K562 (cell line): ENCODE measurements around the gene TMEM217. TPM values are rescaled to one million over a fixed set of nuclear protein-coding genes. Genes with fewer than 3 reads are reported as not detected.

Experiments used
- CTCF ChIP-seq, 3 experiments: IDR thresholded peaks in 2 of 3; conservative IDR thresholded peaks in 1 of 3; 2 replicates each; pipeline ENCODE4 v1.5.1; 2011 to 2012; ENCODE audit warnings: low read length in 3 of 3, mild to moderate bottlenecking in 3 of 3, control low read depth in 2 of 3, improper control_type of control experiment in 1 of 3, inconsistent platforms in 1 of 3, low read depth in 1 of 3, mixed read lengths in 1 of 3, moderate library complexity in 1 of 3; ENCODE audit not compliant: insufficient read depth in 2 of 3
- CXXC5 ChIP-seq: fragments of 250-450 bp; sonication (Bioruptor Pico); IDR thresholded peaks from 2 replicates; pipeline ENCODE4 v1.8.0; 2022; ENCODE audit warnings: inconsistent platforms, mild to moderate bottlenecking, moderate library complexity
- ELF2 ChIP-seq: fragments of 250-450 bp; sonication (Bioruptor Pico); IDR thresholded peaks from 2 replicates; pipeline ENCODE4 v1.5.0; 2021; ENCODE audit warnings: mild to moderate bottlenecking
- ESRRA ChIP-seq: fragments of 450-650 bp; IDR thresholded peaks from 2 replicates; pipeline ENCODE4 v1.6.1; 2014; ENCODE audit warnings: low read depth, mild to moderate bottlenecking, moderate library complexity, borderline replicate concordance
- GTF2F1 ChIP-seq: IDR thresholded peaks from 2 replicates; pipeline ENCODE4 v1.6.1; 2011; ENCODE audit warnings: low read depth, low read length, improper control_type of control experiment
- HDAC2 ChIP-seq: fragments of 450-650 bp; IDR thresholded peaks from 2 replicates; pipeline ENCODE4 v1.6.1; 2016; ENCODE audit warnings: mild to moderate bottlenecking
- KDM2B ChIP-seq: fragments of 250-450 bp; sonication (Bioruptor Pico); IDR thresholded peaks from 2 replicates; pipeline ENCODE4 v1.8.0; 2021; ENCODE audit warnings: mild to moderate bottlenecking, moderate library complexity
- MECOM ChIP-seq: fragments of 250-450 bp; sonication (Bioruptor Pico); IDR thresholded peaks from 2 replicates; pipeline ENCODE4 v1.8.0; 2022; ENCODE audit warnings: inconsistent platforms
- NR0B1 ChIP-seq: fragments of 450-650 bp; IDR thresholded peaks from one replicate; pipeline ENCODE4 v1.6.1; 2018; ENCODE audit warnings: mild to moderate bottlenecking, moderate library complexity; ENCODE audit not compliant: partially characterized antibody
- NR2C1 ChIP-seq, 2 experiments: fragments of 450-650 bp; IDR thresholded peaks; 2 replicates each; pipeline ENCODE4 v1.6.1; 2017; ENCODE audit warnings: mild to moderate bottlenecking in 2 of 2, antibody characterized with exemption in 1 of 2, inconsistent platforms in 1 of 2, missing compliant biosample characterization in 1 of 2, missing genetic modification characterization in 1 of 2
- RBBP5 ChIP-seq: fragments of 200-600 bp; sonication (generic); IDR thresholded peaks from 2 replicates; pipeline ENCODE4 v1.6.1; 2012; ENCODE audit warnings: borderline replicate concordance, mild to moderate bottlenecking, low read length, control low read depth, inconsistent platforms; ENCODE audit not compliant: insufficient read depth, poor library complexity, severe bottlenecking
- SOX6 ChIP-seq: fragments of 450-650 bp; IDR thresholded peaks from 2 replicates; pipeline ENCODE4 v1.6.1; 2014; ENCODE audit warnings: mild to moderate bottlenecking
- STAT6 ChIP-seq: sonication (generic); formaldehyde crosslinking; IDR thresholded peaks from 2 replicates; pipeline ENCODE4 v1.8.1; 2023; ENCODE audit warnings: mild to moderate bottlenecking, missing genetic modification reagents
- TARDBP ChIP-seq: fragments of 450-650 bp; IDR thresholded peaks from 2 replicates; pipeline ENCODE4 v1.6.1; 2016
- TGIF2 ChIP-seq: sonication (generic); formaldehyde crosslinking; IDR thresholded peaks from 2 replicates; pipeline ENCODE4 v1.8.1; 2022; ENCODE audit warnings: mild to moderate bottlenecking, missing genetic modification reagents, moderate library complexity
- ZNF121 ChIP-seq: sonication (generic); formaldehyde crosslinking; conservative IDR thresholded peaks from 2 replicates; pipeline ENCODE4 v1.8.0; 2022; ENCODE audit warnings: missing genetic modification reagents
- ZNF133 ChIP-seq: fragments of 250-450 bp; sonication (Bioruptor Pico); IDR thresholded peaks from 2 replicates; pipeline ENCODE4 v1.4.0; 2020; ENCODE audit warnings: mild to moderate bottlenecking
- ZNF217 ChIP-seq: sonication (generic); formaldehyde crosslinking; IDR thresholded peaks from 2 replicates; pipeline ENCODE4 v1.8.0; 2022; ENCODE audit warnings: mild to moderate bottlenecking, missing genetic modification reagents
- ZNF589 ChIP-seq: fragments of 200-800 bp; sonication (Bioruptor generic); IDR thresholded peaks from 2 replicates; pipeline ENCODE4 v1.6.1; 2016; ENCODE audit warnings: low read depth, missing genetic modification characterization, missing compliant biosample characterization
- ZNF778 ChIP-seq: fragments of 450-650 bp; formaldehyde crosslinking; IDR thresholded peaks from 2 replicates; pipeline ENCODE4 v1.4.0; 2020; ENCODE audit warnings: mild to moderate bottlenecking, moderate library complexity
- polyA plus RNA-seq, 8 experiments: library from polyadenylated mRNA; depleted of rRNA in 4 of 8; stranded (reverse) in 5 of 8; unstranded in 3 of 8; fragments of >200 nt; fragmentation: Nextera tagmentation in 2 of 8; fragmentation: Illumina TruSeq in 1 of 8; extraction: Ambion mirVana in 2 of 8; extraction: Trizol in 1 of 8; gene quantifications; 2 replicates each; pipeline versions ENCODE4 v1.2.1 to v1.2.3, GENCODE V29; 2011 to 2014; ENCODE audit warnings: inconsistent platforms in 1 of 8, missing spikeins in 1 of 8
- total RNA-seq, 7 experiments: library from RNA; depleted of rRNA in 6 of 7; stranded (reverse); fragments of >200 nt in 6 of 7; fragmentation: Illumina TruSeq in 2 of 7; extraction: Trizol in 2 of 7; gene quantifications; 2 replicates each; pipeline versions ENCODE4 v1.2.1 to v1.2.3, GENCODE V29; 2011 to 2021; ENCODE audit warnings: low replicate concordance in 1 of 7
- TF ChIP-seq, protein P1 (sequence below): fragments of 250-450 bp; sonication (Bioruptor Pico); IDR thresholded peaks from 2 replicates; pipeline ENCODE4 v1.5.1; 2021; ENCODE audit warnings: mild to moderate bottlenecking

The TMEM217 gene
- total and polyA plus RNA-seq, 9 of the 15 experiments (the other 6 are each of a cell fraction or from before 2014, with no cell fraction given) = 1.3 to 8.0 (median 1.9) TPM

- TF ChIP-seq ZNF778 (CRISPR knock-in tag) (no peak), TGIF2 (CRISPR knock-in tag) (no peak), ZNF589 (peak; percentile 60; the same call in 1 of the 2 replicates), TARDBP (0 out of 2 replicates have a peak, but pooled peaks have one; percentile 65), CXXC5 (CRISPR knock-in tag) (peak; percentile 50), ELF2 (CRISPR knock-in tag) (peak; percentile 77), ESRRA (peak; percentile 81), ZNF121 (CRISPR knock-in tag) (no peak), RBBP5 (no peak), MECOM (CRISPR knock-in tag) (no peak), GTF2F1 (no peak; the same call in 1 of the 2 replicates), ZNF133 (no peak), NR0B1 (no peak), STAT6 (CRISPR knock-in tag) (no peak), HDAC2 (peak; percentile 82), CTCF (IDR thresholded peaks at IDR 0.05 in 2 of 3, conservative IDR thresholded peaks at IDR 0.05 in 1 of 3; ENCODE audit: insufficient read depth in 2 of 3, low read depth in 1 of 3, low read length in 3 of 3) (peak; percentile 94 to 98 (median 98)), NR2C1 (IDR thresholded peaks at IDR 0.05) (no peak), NR2C1 (tag; IDR thresholded peaks at IDR 0.05) (peak; percentile 48; the same call in 1 of the 2 replicates), KDM2B (no peak), SOX6 (peak; percentile 71; the same call in 1 of the 2 replicates), ZNF217 (CRISPR knock-in tag) (no peak)
- TF ChIP-seq, protein P1, sequence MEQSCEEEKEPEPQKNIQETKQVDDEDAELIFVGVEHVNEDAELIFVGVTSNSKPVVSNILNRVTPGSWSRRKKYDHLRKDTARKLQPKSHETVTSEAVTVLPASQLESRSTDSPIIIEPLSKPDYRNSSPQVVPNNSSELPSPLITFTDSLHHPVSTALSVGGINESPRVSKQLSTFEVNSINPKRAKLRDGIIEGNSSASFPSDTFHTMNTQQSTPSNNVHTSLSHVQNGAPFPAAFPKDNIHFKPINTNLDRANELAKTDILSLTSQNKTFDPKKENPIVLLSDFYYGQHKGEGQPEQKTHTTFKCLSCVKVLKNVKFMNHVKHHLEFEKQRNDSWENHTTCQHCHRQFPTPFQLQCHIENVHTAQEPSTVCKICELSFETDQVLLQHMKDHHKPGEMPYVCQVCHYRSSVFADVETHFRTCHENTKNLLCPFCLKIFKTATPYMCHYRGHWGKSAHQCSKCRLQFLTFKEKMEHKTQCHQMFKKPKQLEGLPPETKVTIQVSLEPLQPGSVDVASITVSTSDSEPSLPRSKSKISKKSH (CRISPR knock-in tag) = 0 out of 2 replicates have a peak, but pooled peaks have one; percentile 72
Measured at GRCh38 chr6:37171970-37172812, 85.8 kb downstream of the TMEM217 start (continued).
